Ovary (tissue), 10 donors: ENCODE measurements around the gene PPFIA2. TPM values are rescaled to one million over a fixed set of nuclear protein-coding genes. Genes with fewer than 3 reads are reported as not detected.

Source experiments
- DNase-seq, 5 donors: peaks; one replicate each; pipeline ENCODE4 v3.0.0-alpha.2; 2019 to 2020
- H3K27ac ChIP-seq, 2 donors: fragments of 200-600 bp; one replicate each; pipeline versions ENCODE4 v1.5.1 to v1.8.0; 2019 to 2022
- H3K27me3 ChIP-seq: fragments of 200-600 bp; one replicate; pipeline ENCODE4 v1.8.0; 2022
- H3K36me3 ChIP-seq: fragments of 200-600 bp; sonication (generic); one replicate; pipeline ENCODE4 v1.5.1; 2019
- H3K4me1 ChIP-seq: one replicate; pipeline ENCODE4 v1.8.1; 2013; ENCODE audit warnings: mild to moderate bottlenecking, moderate library complexity; ENCODE audit not compliant: insufficient read depth
- H3K4me3 ChIP-seq: fragments of 200-600 bp; sonication (generic); one replicate; pipeline ENCODE4 v1.5.1; 2017
- H3K9me3 ChIP-seq, 2 donors: fragments of 200-600 bp in 1 of 2; sonication (generic) in 1 of 2; one replicate each; pipeline versions ENCODE4 v1.5.1 to v1.8.1; 2013 to 2019; ENCODE audit warnings: mild to moderate bottlenecking in 1 of 2, moderate library complexity in 1 of 2
- EP300 ChIP-seq: sonication (generic); formaldehyde crosslinking; IDR thresholded peaks from one replicate; pipeline ENCODE4 v1.6.1; 2017; ENCODE audit warnings: antibody characterized with exemption
- POLR2A ChIP-seq: fragments of 450-650 bp; IDR thresholded peaks from one replicate; pipeline ENCODE4 v1.6.1; 2017; ENCODE audit warnings: antibody characterized with exemption, mild to moderate bottlenecking, moderate library complexity
- WGBS, 3 donors: extraction: QIAGEN DNeasy Blood & Tissue Kit in 1 of 3; methylation state at CpG; one replicate each; pipeline versions ENCODE4 v1.1.5 to v1.1.7; 2013 to 2017; 5-methylcytosine and 5-hydroxymethylcytosine counted together
- intact Hi-C, 4 donors: fragments of 100-400 bp; cut with DNase I; formaldehyde crosslinking; loops; one replicate each; pipeline versions ENCODE4 v1.11.0 to v1.15.1; 2022 to 2023
- long read RNA-seq, 3 donors: library from polyadenylated mRNA in 2 of 3; unstranded in 2 of 3; transcript quantifications; one replicate each; pipeline ENCODE4 v2.0.0 and lab custom pipeline, GENCODE V29; 2021 to 2026
- polyA plus RNA-seq, 2 donors: library from polyadenylated mRNA; stranded (reverse); fragments of 200-250 nt in 1 of 2; fragments of 350-450 nt in 1 of 2; fragmentation: Illumina TruSeq in 1 of 2; extraction: RNeasy Lipid Tissue Mini Kit (QIAGEN cat#74804) in 1 of 2; gene quantifications; one replicate each; pipeline ENCODE4 v1.2.3, GENCODE V29; 2013 to 2014
- total RNA-seq, 7 donors: library from RNA; depleted of rRNA in 2 of 7; stranded (reverse); fragments of >200 nt in 2 of 7; fragmentation: NEBNext Ultra II Directional in 3 of 7; extraction: Animal tissue kit (Norgen Biotek cat#: 25700) in 3 of 7; gene quantifications; one replicate each; pipeline versions ENCODE4 v1.1.0 to v1.2.4, GENCODE V29; 2016 to 2023
- TF ChIP-seq, protein P1 (sequence below), 3 donors: fragments of 450-650 bp in 2 of 3; fragments of 200-600 bp in 1 of 3; IDR thresholded peaks; one replicate each; pipeline versions ENCODE4 v1.5.1 to v1.8.0; 2016 to 2022; ENCODE audit warnings: antibody characterized with exemption in 3 of 3, mild to moderate bottlenecking in 1 of 3
- donor health status: DM: no; HTN: no; CAD: no; lungs with moderate emphysema.
- donor health status: DM: no; HTN: no; CAD: no.
- donor health status: Bipolar disorder and iron deficiency.
- donor health status: DM: yes; HTN: yes; CAD: no.
- donor health status: DM: no; HTN: no; CAD: no.
- donor health status: DM: yes; HTN: yes; CAD: no.

Gene PPFIA2
- 1 to 10 TPM; 2.5 to 8.3 (median 4.3) TPM for total RNA-seq
- polyA plus RNA-seq = 1 to 10 TPM in 1 of 2 donors, under 1 TPM in 1; 0.99 to 3.1 TPM
- long read RNA-seq, donor 1, partial matches to known transcripts = 0 of 2 reads
- long read RNA-seq, donor 1, other reads (novel, unspliced or antisense) = 2 of 2 reads
- long read RNA-seq, donor 2 = 0 reads
- long read RNA-seq, donor 3, partial matches to known transcripts = 1 of 2 reads
- long read RNA-seq, donor 3, other reads (novel, unspliced or antisense) = 1 of 2 reads

DNA sequence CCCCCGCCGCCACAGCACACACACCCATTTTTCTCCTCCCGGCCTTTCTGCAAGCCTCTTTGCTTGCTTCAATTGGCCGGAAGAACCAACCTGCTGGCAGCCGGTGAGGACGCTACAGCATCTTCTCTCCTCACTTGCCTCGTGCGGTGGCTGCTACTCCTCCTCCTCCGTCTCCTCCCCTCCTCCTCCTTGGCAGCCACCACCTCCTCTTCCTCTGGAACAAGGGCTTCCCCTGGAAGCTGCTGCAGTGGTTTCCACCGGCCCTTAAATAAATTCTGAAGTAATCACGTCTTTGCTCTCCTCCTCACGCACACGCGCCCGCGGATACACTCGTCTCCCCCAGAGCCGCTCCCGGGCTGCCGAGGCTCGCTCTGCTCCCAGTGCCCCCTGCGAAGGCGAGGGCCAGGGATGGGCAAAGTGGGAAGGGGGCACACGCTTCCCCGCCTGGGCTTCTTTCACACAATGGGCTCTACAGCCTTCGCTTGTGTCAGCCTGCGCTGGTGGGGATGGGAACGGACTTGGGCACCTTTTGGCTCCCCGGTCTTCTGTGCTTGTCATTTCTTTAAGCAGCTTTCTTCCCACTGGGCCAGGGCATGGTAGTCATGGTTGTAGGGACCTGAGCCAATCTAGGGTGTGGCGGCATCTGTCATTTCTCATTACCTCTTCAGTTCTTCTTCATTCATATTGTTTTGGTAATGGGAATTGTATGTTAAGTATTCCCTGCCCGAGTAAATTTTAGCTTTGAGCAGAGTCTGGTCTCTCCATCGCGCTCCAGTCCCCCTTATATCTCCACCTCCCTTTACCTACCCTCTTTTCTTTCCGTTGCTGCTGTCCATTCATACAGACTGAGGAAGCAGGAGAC lies at the start of gene PPFIA2:
PPFIA2 (minus strand) TSS at position 161 of the 862 bp plus-strand sequence.
- H3K36me3 ChIP-seq = no peaks in the 10 kb centered on the region
- H3K27ac ChIP-seq = no peak within 1 kb of the TSS
- DNase-seq = peak; percentile 22 to 53 (median 28)
- intact Hi-C loops = no loop called here
- no peak for TF ChIP-seq POLR2A
- TF ChIP-seq, protein P1, sequence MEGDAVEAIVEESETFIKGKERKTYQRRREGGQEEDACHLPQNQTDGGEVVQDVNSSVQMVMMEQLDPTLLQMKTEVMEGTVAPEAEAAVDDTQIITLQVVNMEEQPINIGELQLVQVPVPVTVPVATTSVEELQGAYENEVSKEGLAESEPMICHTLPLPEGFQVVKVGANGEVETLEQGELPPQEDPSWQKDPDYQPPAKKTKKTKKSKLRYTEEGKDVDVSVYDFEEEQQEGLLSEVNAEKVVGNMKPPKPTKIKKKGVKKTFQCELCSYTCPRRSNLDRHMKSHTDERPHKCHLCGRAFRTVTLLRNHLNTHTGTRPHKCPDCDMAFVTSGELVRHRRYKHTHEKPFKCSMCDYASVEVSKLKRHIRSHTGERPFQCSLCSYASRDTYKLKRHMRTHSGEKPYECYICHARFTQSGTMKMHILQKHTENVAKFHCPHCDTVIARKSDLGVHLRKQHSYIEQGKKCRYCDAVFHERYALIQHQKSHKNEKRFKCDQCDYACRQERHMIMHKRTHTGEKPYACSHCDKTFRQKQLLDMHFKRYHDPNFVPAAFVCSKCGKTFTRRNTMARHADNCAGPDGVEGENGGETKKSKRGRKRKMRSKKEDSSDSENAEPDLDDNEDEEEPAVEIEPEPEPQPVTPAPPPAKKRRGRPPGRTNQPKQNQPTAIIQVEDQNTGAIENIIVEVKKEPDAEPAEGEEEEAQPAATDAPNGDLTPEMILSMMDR (IDR thresholded peaks at IDR 0.05) = no peak
- TF ChIP-seq EP300 = no peak
- H3K9me3 ChIP-seq = no peaks in the 10 kb centered on the region
- H3K4me1 ChIP-seq = no peaks in the 10 kb centered on the region
- WGBS, 3 donors = 2 to 4% (median 3%) methylated on average over 33 to 34 of the region's 34 CpGs
- H3K27me3 ChIP-seq = no peaks in the 10 kb centered on the region
- H3K4me3 ChIP-seq = peak within 1 kb of the TSS; percentile 28

DNA sequence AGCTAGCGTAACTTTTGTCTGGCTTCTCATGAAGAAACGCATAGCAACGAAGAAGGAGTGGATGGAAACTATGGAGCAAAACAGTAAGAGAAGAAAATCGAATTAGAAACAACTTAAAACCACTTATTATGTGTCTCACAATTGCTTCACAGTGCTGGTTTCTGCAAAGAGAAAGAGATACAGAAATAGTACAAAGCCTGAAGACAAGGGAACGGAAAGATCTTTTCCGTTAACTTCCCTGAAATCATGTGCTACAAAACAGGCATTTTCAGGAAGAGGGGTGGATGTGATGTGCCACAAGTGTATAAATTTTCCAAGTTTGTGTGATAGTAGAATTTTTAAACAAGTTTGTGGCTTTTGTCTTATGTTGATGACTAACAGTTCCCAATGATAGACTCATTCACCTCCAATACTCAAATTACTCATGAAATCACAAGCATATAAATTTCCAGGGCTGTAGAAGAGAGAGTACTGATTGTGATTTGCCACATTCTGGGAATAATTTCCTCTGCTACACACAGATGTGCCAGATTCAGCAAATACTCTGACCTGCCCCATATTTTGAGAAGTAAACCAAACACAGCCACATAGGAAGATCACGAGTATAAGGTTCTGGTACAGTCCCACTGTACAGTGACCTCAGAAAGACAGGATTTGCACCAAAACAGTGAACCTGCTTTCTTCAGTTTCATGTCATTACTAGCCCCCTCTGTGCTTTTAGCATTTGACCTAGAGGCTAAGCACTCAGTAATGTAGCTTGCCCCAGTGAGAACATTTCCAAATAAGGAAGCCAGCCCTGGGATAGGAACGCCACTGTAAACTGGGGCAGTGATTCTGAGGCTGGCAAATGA lies 41.4 kb upstream of the PPFIA2 start:
- no peak overlapping the region for H3K4me3 ChIP-seq
- TF ChIP-seq, protein P1 (IDR thresholded peaks at IDR 0.05) = no peak
- no peak for TF ChIP-seq POLR2A
- no peak for TF ChIP-seq EP300
- intact Hi-C loops = no loop called here
- 55 to 59% (median 57%) methylated on average over 8 of the region's 8 CpGs for WGBS, 3 donors
- H3K36me3 ChIP-seq = no peaks in the 10 kb centered on the region
- H3K9me3 ChIP-seq = no peaks in the 10 kb centered on the region
- no peaks in the 10 kb centered on the region for H3K4me1 ChIP-seq
- DNase-seq = no peak
- no peak overlapping the region for H3K27ac ChIP-seq
- H3K27me3 ChIP-seq = no peaks in the 10 kb centered on the region

DNA sequence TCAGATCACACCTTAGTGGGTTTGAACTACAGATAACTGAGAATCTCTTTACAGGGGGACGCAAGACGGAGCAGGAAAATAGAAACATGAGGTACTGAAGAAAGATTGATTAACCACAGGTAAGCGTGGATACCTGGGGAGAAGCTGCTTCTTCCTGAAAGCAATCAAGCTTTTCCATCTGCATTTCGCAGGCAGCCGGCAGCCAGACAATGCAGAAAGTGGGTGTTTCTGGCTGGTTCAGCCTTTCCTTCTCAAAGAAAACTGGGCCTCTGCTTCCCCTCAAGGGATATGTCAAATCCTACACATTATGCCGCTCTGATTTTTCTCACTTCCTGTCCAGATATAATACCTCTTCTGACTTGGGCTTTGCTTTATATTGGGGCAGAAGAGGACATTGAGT lies 39.1 kb upstream of the PPFIA2 start:
- 72 to 78% (median 77%) methylated on average over 6 of the region's 6 CpGs for WGBS, 3 donors
- DNase-seq = no peak
- Histone ChIP-seq H3K27me3 (no peaks in the 10 kb centered on the region), H3K36me3 (no peaks in the 10 kb centered on the region), H3K27ac (no peak overlapping the region), H3K4me1 (no peaks in the 10 kb centered on the region), H3K4me3 (no peak overlapping the region), H3K9me3 (no peaks in the 10 kb centered on the region)
- intact Hi-C loops = no loop called here
- TF ChIP-seq, protein P1 (IDR thresholded peaks at IDR 0.05) = no peak
- TF ChIP-seq POLR2A (no peak), EP300 (no peak)

DNA sequence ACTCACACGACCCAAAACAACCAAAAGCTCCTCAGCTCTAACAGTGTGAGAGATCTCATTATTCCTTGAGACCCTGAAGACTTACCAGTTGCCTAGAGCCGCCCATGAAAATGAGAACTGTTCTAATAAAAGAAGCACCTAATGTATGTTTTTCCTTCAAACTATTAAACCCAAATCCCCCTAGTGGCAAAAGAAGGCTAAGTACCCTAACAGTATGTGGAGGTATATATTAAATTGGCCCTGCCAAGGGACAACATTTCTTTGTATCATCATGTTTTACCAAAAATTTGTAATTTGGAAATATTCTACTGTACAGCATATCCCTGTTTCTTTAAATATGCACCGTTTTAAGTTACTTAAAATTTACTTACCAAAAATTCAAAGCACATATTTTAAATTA lies 38.0 kb upstream of the PPFIA2 start:
- WGBS, 3 donors = 51 to 59% (median 51%) methylated on average over 3 of the region's 3 CpGs
- no peak for DNase-seq
- Histone ChIP-seq H3K4me1 (no peaks in the 10 kb centered on the region), H3K9me3 (no peaks in the 10 kb centered on the region), H3K27ac (no peak overlapping the region), H3K27me3 (no peaks in the 10 kb centered on the region), H3K4me3 (no peak overlapping the region), H3K36me3 (no peaks in the 10 kb centered on the region)
- TF ChIP-seq EP300 = no peak
- no peak for TF ChIP-seq POLR2A
- TF ChIP-seq, protein P1 (IDR thresholded peaks at IDR 0.05) = no peak
- intact Hi-C loops = no loop called here
